K562 (cell line): ENCODE results near the gene SUOX. TPM values are rescaled to one million over a fixed set of nuclear protein-coding genes. Genes with fewer than 3 reads are reported as not detected.
A peak's percentile ranks its signal among the peaks of the same experiment; 100 is the strongest.

Source experiments
- ARNT ChIP-seq, 2 experiments: fragments of 450-650 bp; IDR thresholded peaks; 2 replicates each; pipeline ENCODE4 v1.6.1; 2016; ENCODE audit warnings: mild to moderate bottlenecking in 1 of 2
- ASH1L ChIP-seq: fragments of 450-650 bp; IDR thresholded peaks from 2 replicates; pipeline ENCODE4 v1.6.1; 2018; ENCODE audit warnings: borderline replicate concordance, mild to moderate bottlenecking, low read depth; ENCODE audit not compliant: partially characterized antibody
- BRF1 ChIP-seq: IDR thresholded peaks from 3 replicates; pipeline ENCODE4 v1.6.1; 2011; ENCODE audit warnings: borderline replicate concordance, mild to moderate bottlenecking; ENCODE audit not compliant: insufficient read length; ENCODE audit errors: extremely low read depth
- EGR1 ChIP-seq: fragments of 450-650 bp; conservative IDR thresholded peaks from 2 replicates; pipeline ENCODE4 v1.6.1; 2017; ENCODE audit warnings: mild to moderate bottlenecking
- ESRRB ChIP-seq: fragments of 250-450 bp; sonication (Bioruptor Pico); IDR thresholded peaks from 2 replicates; pipeline ENCODE4 v1.5.0; 2020; ENCODE audit warnings: mild to moderate bottlenecking, moderate library complexity, borderline replicate concordance
- ETS2 ChIP-seq: IDR thresholded peaks from 2 replicates; pipeline ENCODE4 v1.6.1; 2016; ENCODE audit warnings: borderline replicate concordance, missing genetic modification characterization, mild to moderate bottlenecking, moderate library complexity, missing compliant biosample characterization; ENCODE audit not compliant: poor library complexity, severe bottlenecking
- HCFC1 ChIP-seq: IDR thresholded peaks from 2 replicates; pipeline ENCODE4 v1.6.1; 2012; ENCODE audit warnings: low read depth, low read length, improper control_type of control experiment
- IRF2 ChIP-seq: sonication (generic); formaldehyde crosslinking; IDR thresholded peaks from 2 replicates; pipeline ENCODE4 v1.8.1; 2022; ENCODE audit warnings: mild to moderate bottlenecking, missing genetic modification reagents
- LCOR ChIP-seq: sonication (generic); formaldehyde crosslinking; IDR thresholded peaks from 2 replicates; pipeline ENCODE4 v1.8.0; 2022; ENCODE audit warnings: mild to moderate bottlenecking, missing genetic modification reagents
- MYNN ChIP-seq, 2 experiments: sonication (generic); formaldehyde crosslinking in 1 of 2; IDR thresholded peaks; 2 replicates each; pipeline versions ENCODE4 v1.5.0 to v1.6.1; 2016 to 2020; ENCODE audit warnings: antibody characterized with exemption in 1 of 2, missing genetic modification reagents in 1 of 2
- NR2C2 ChIP-seq, 2 experiments: fragments of 200-800 bp in 1 of 2; sonication (Bioruptor generic) in 1 of 2; sonication (generic) in 1 of 2; formaldehyde crosslinking in 1 of 2; IDR thresholded peaks; 2 replicates each; pipeline versions ENCODE4 v1.6.1 to v1.8.0; 2016 to 2022; ENCODE audit warnings: mild to moderate bottlenecking in 1 of 2, missing compliant biosample characterization in 1 of 2, missing genetic modification characterization in 1 of 2, missing genetic modification reagents in 1 of 2
- OTX1 ChIP-seq: fragments of 450-650 bp; formaldehyde crosslinking; IDR thresholded peaks from 2 replicates; pipeline ENCODE4 v1.4.0; 2022; ENCODE audit warnings: mild to moderate bottlenecking
- RBM17 ChIP-seq: fragments of 200-400 bp; formaldehyde crosslinking; IDR thresholded peaks from 2 replicates; pipeline ENCODE4 v1.6.1; 2017; ENCODE audit warnings: low read depth, mild to moderate bottlenecking, low read length, borderline replicate concordance
- RFX5 ChIP-seq: IDR thresholded peaks from 2 replicates; pipeline ENCODE4 v1.6.1; 2011; ENCODE audit warnings: low read depth, mild to moderate bottlenecking, improper control_type of control experiment, low read length
- SMARCB1 ChIP-seq: IDR thresholded peaks from 2 replicates; pipeline ENCODE4 v1.6.1; 2011; ENCODE audit warnings: improper control_type of control experiment, low read depth; ENCODE audit not compliant: insufficient read length
- VEZF1 ChIP-seq: fragments of 200-800 bp; sonication (Bioruptor generic); IDR thresholded peaks from 2 replicates; pipeline ENCODE4 v1.6.1; 2017; ENCODE audit warnings: missing genetic modification characterization, missing compliant biosample characterization
- ZNF263 ChIP-seq: sonication (generic); formaldehyde crosslinking; IDR thresholded peaks from 2 replicates; pipeline ENCODE4 v1.8.0; 2022; ENCODE audit warnings: mild to moderate bottlenecking, missing genetic modification reagents, borderline replicate concordance
- ZNF695 ChIP-seq: fragments of 450-650 bp; formaldehyde crosslinking; IDR thresholded peaks from 2 replicates; pipeline ENCODE4 v1.4.0; 2020; ENCODE audit warnings: mild to moderate bottlenecking, moderate library complexity
- ZNF764 ChIP-seq: fragments of 250-450 bp; sonication (Bioruptor Pico); IDR thresholded peaks from 2 replicates; pipeline ENCODE4 v1.4.0; 2020; ENCODE audit warnings: low read depth, mild to moderate bottlenecking, moderate library complexity
- polyA plus RNA-seq, 8 experiments: library from polyadenylated mRNA; depleted of rRNA in 4 of 8; stranded (reverse) in 5 of 8; unstranded in 3 of 8; fragments of >200 nt; fragmentation: Nextera tagmentation in 2 of 8; fragmentation: Illumina TruSeq in 1 of 8; extraction: Ambion mirVana in 2 of 8; extraction: Trizol in 1 of 8; gene quantifications; 2 replicates each; pipeline versions ENCODE4 v1.2.1 to v1.2.3, GENCODE V29; 2011 to 2014; ENCODE audit warnings: inconsistent platforms in 1 of 8, missing spikeins in 1 of 8
- total RNA-seq, 7 experiments: library from RNA; depleted of rRNA in 6 of 7; stranded (reverse); fragments of >200 nt in 6 of 7; fragmentation: Illumina TruSeq in 2 of 7; extraction: Trizol in 2 of 7; gene quantifications; 2 replicates each; pipeline versions ENCODE4 v1.2.1 to v1.2.3, GENCODE V29; 2011 to 2021; ENCODE audit warnings: low replicate concordance in 1 of 7
- TF ChIP-seq, protein P1 (sequence below), 2 experiments: IDR thresholded peaks in 1 of 2; conservative IDR thresholded peaks in 1 of 2; 2 replicates each; pipeline ENCODE4 v1.6.1; 2016; ENCODE audit warnings: low read depth in 2 of 2, mild to moderate bottlenecking in 1 of 2, missing compliant biosample characterization in 1 of 2, missing genetic modification characterization in 1 of 2, moderate library complexity in 1 of 2
- TF ChIP-seq, protein P2 (sequence below): fragments of 450-650 bp; IDR thresholded peaks from 2 replicates; pipeline ENCODE4 v1.6.1; 2016; ENCODE audit warnings: antibody characterized with exemption

SUOX gene
- total and polyA plus RNA-seq, 9 of the 15 experiments (the other 6 are each of a cell fraction or from before 2014, with no cell fraction given), result 9.2 to 39.7 (median 25.4) TPM

DNA sequence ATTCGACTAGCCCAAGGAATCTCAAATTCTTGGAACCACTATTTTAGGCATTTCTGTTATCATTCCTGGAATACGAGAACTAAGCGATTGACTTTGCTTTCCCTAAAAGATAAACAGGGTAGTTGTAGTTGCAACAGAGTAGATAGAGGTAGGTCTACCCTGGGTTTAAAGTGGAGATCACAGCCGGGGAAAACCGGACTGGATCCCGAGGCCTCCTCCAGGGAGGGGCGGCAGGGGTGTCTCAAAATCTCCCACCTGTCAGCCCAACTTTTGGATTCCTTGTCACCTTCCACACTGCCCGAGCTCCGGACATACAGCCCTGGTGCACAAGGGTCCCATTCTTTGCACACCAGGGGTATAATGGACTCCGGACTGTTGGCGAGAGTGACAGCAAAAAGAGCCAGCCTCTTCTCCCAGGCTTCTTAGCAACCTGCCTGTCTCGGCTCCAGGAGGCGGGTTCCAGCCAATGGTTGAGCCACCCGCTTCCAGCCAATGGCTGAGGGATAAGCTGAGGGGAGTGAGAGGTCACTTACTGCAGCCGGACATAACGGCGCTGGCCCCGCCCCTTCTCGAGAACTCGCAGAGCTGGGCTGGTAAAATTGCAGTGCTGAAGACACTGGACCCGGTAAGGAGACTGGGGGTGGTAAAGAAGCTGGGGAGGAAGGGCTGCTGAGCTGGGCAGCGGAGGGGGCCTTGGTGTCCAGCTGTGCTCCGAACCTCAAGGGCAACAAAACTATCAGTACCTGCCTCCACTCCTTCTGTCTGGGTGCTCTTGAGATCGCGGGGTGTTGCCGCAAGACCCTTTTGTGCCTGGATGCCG is at the start of gene SUOX (continued):
- peak; percentile 43; the same call in 1 of the 2 replicates for TF ChIP-seq NR2C2 (CRISPR knock-in tag; IDR thresholded peaks at IDR 0.05)
- peak; percentile 93 for TF ChIP-seq NR2C2 (tag; IDR thresholded peaks at IDR 0.05)
- TF ChIP-seq ARNT (IDR thresholded peaks at IDR 0.05), result no peak
- TF ChIP-seq LCOR, result no peak
- TF ChIP-seq ETS2 (tag), result no peak
- no peak for TF ChIP-seq SMARCB1
- TF ChIP-seq EGR1, result no peak
- no peak for TF ChIP-seq ZNF695 (CRISPR knock-in tag)
- TF ChIP-seq, protein P1, sequence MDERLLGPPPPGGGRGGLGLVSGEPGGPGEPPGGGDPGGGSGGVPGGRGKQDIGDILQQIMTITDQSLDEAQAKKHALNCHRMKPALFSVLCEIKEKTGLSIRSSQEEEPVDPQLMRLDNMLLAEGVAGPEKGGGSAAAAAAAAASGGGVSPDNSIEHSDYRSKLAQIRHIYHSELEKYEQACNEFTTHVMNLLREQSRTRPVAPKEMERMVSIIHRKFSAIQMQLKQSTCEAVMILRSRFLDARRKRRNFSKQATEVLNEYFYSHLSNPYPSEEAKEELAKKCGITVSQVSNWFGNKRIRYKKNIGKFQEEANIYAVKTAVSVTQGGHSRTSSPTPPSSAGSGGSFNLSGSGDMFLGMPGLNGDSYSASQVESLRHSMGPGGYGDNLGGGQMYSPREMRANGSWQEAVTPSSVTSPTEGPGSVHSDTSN (CRISPR knock-in tag; IDR thresholded peaks at IDR 0.05; ENCODE audit: low read depth), result peak; percentile 67; the same call in 1 of the 2 replicates
- TF ChIP-seq, protein P1 (tag; conservative IDR thresholded peaks at IDR 0.05; ENCODE audit: low read depth), result peak; percentile 95
- no peak for TF ChIP-seq BRF1
- TF ChIP-seq ZNF764 (CRISPR knock-in tag), result no peak
- no peak for TF ChIP-seq ASH1L
- TF ChIP-seq, protein P2, sequence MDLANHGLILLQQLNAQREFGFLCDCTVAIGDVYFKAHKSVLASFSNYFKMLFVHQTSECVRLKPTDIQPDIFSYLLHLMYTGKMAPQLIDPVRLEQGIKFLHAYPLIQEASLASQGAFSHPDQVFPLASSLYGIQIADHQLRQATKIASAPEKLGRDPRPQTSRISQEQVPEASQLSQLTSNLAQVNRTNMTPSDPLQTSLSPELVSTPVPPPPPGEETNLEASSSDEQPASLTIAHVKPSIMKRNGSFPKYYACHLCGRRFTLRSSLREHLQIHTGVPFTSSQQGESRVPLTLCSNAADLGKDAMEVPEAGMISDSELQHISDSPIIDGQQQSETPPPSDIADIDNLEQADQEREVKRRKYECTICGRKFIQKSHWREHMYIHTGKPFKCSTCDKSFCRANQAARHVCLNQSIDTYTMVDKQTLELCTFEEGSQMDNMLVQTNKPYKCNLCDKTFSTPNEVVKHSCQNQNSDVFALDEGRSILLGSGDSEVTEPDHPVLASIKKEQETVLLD, result no peak
- TF ChIP-seq HCFC1, result 0 out of 2 replicates have a peak, but pooled peaks have one; percentile 31
- no peak for TF ChIP-seq RBM17
- peak; percentile 83 for TF ChIP-seq RFX5
- TF ChIP-seq VEZF1 (CRISPR knock-in tag), result peak; percentile 17; the same call in 1 of the 2 replicates
- TF ChIP-seq OTX1 (CRISPR knock-in tag), result 0 out of 2 replicates have a peak, but pooled peaks have one; percentile 15
- no peak for TF ChIP-seq ZNF263 (CRISPR knock-in tag)
- TF ChIP-seq ESRRB (CRISPR knock-in tag), result no peak
- TF ChIP-seq MYNN (IDR thresholded peaks at IDR 0.05), result peak; percentile 37; the same call in 1 of the 2 replicates
- no peak for TF ChIP-seq MYNN (CRISPR knock-in tag; IDR thresholded peaks at IDR 0.05)
- no peak for TF ChIP-seq IRF2 (CRISPR knock-in tag)
